CD4-positive, alpha-beta T cell treated with Interleukin-4 for 4 hours (primary cell): ENCODE data around the gene CMIP.

ENCODE experiments used
- DNase-seq: peaks from one replicate; pipeline ENCODE4 v3.0.0-alpha.2; 2020

Gene CMIP

GRCh38 chr16:81482329-81483063 lies 37.9 kb downstream of the CMIP start:
- DNase-seq, result no peak

GRCh38 chr16:81483064-81483969 lies 38.7 kb downstream of the CMIP start:
- DNase-seq, result no peak

- DNase-seq, result no peak
Measured at GRCh38 chr16:81483970-81484595, 39.5 kb downstream of the CMIP start.

- DNase-seq, result no peak
Measured at GRCh38 chr16:81484908-81485624, 40.5 kb downstream of the CMIP start.

GRCh38 chr16:81485824-81486539 lies 41.4 kb downstream of the CMIP start:
- no peak for DNase-seq

- no peak for DNase-seq
Measured at GRCh38 chr16:81486540-81487061, 42.0 kb downstream of the CMIP start.

- DNase-seq, result no peak
Measured at GRCh38 chr16:81487301-81487720, 42.7 kb downstream of the CMIP start.

GRCh38 chr16:81488687-81489411 lies 44.2 kb downstream of the CMIP start:
- no peak for DNase-seq

- no peak for DNase-seq
Measured at GRCh38 chr16:81489547-81490267, 45.1 kb downstream of the CMIP start.

- DNase-seq, result no peak
Measured at GRCh38 chr16:81491541-81492188, 47.1 kb downstream of the CMIP start.

- no peak for DNase-seq
Measured at GRCh38 chr16:81492311-81492761, 47.7 kb downstream of the CMIP start.

- no peak for DNase-seq
Measured at GRCh38 chr16:81492965-81493754, 48.6 kb downstream of the CMIP start.

GRCh38 chr16:81493755-81494433 lies 49.3 kb downstream of the CMIP start:
- DNase-seq, result peak; percentile 67

- DNase-seq, result no peak
Measured at GRCh38 chr16:81494434-81494806, 49.8 kb downstream of the CMIP start.

- DNase-seq, result no peak
Measured at GRCh38 chr16:81494888-81495287, 50.3 kb downstream of the CMIP start.

GRCh38 chr16:81495321-81496234 lies 51.0 kb downstream of the CMIP start:
- no peak for DNase-seq

- no peak for DNase-seq
Measured at GRCh38 chr16:81496321-81496720, 51.7 kb downstream of the CMIP start.
